Pancreas (tissue), 10 donors: ENCODE data around the gene PACSIN1. TPM values are rescaled to one million over a fixed set of nuclear protein-coding genes. Genes with fewer than 3 reads are reported as not detected.
"Not testable (repeated sequence)": the region's sequence is repeated elsewhere in the genome, so short reads cannot be mapped to it uniquely, and the experiment has no call there.

Source experiments
- ATAC-seq, 4 donors: fragments of 200-7000 bp; cut with Tn5 transposase; one replicate each; pipeline versions ENCODE4 v1.8.0 to v1.9.1; 2020; ENCODE audit warnings: mild to moderate bottlenecking in 4 of 4, moderate library complexity in 4 of 4
- DNase-seq, 6 donors: peaks; one replicate each; pipeline ENCODE4 v3.0.0-alpha.2; 2020
- FAIRE-seq: peaks from 2 replicates; lab custom pipeline; 2012; peaks lifted over from hg19 to GRCh38; lab: Jason Lieb, UNC
- H3K27ac ChIP-seq, 4 donors: fragments of 200-600 bp; sonication (generic); 1 replicate in 3 of 4; 2 replicates in 1 of 4; pipeline versions ENCODE4 v1.5.0 to v1.8.0; 2020
- H3K27me3 ChIP-seq, 4 donors: fragments of 200-600 bp; one replicate each; pipeline ENCODE4 v1.8.0; 2021
- H3K36me3 ChIP-seq, 3 donors: fragments of 200-600 bp; sonication (generic) in 1 of 3; one replicate each; pipeline versions ENCODE4 v1.5.0 to v1.8.0; 2020 to 2021
- H3K4me1 ChIP-seq, 3 donors: fragments of 200-600 bp; one replicate each; pipeline ENCODE4 v1.8.0; 2021
- H3K4me3 ChIP-seq, 4 donors: fragments of 200-600 bp; sonication (generic) in 2 of 4; one replicate each; pipeline versions ENCODE4 v1.5.0 to v1.8.0; 2020 to 2021
- H3K9me3 ChIP-seq, 4 donors: fragments of 200-600 bp; one replicate each; pipeline ENCODE4 v1.8.0; 2021
- WGBS, 2 donors: extraction: QIAGEN DNeasy Blood & Tissue Kit; methylation state at CpG; one replicate each; pipeline ENCODE4 v1.1.7; 2013; 5-methylcytosine and 5-hydroxymethylcytosine counted together
- intact Hi-C, 3 donors: fragments of 100-400 bp; cut with DNase I; formaldehyde crosslinking; loops; one replicate each; pipeline versions ENCODE4 v1.11.1 to v1.14.2; 2022
- polyA plus RNA-seq, 2 donors: library from polyadenylated mRNA; stranded (reverse); fragments of 200-250 nt; gene quantifications; one replicate each; pipeline ENCODE4 v1.2.3, GENCODE V29; 2013
- total RNA-seq, 6 donors: library from RNA; stranded (reverse); fragmentation: NEBNext Ultra II Directional in 4 of 6; extraction: Animal tissue kit (Norgen Biotek cat#: 25700) in 4 of 6; gene quantifications; one replicate each; pipeline versions ENCODE4 v1.2.1 to v1.2.4, GENCODE V29; 2021 to 2023
- TF ChIP-seq, protein P1 (sequence below), 4 donors: fragments of 200-600 bp; sonication (generic) in 3 of 4; IDR thresholded peaks; one replicate each; pipeline versions ENCODE4 v1.5.0 to v1.8.0; 2021; ENCODE audit warnings: antibody characterized with exemption in 4 of 4
- donor health status: healthy with polysubstance abuse.
- donor health status: DM: no; HTN: no; CAD: no; lungs with moderate emphysema.
- donor health status: DM: no; HTN: no; CAD: no.
- donor health status: control.
- donor health status: control.
- donor health status: Bipolar disorder and iron deficiency.
- donor health status: DM: yes; HTN: yes; CAD: no.
- donor health status: DM: no; HTN: no; CAD: no.
- donor health status: DM: no; HTN: no; CAD: no.
- donor health status: DM: yes; HTN: yes; CAD: no.

The PACSIN1 gene
- total and polyA plus RNA-seq, 8 donors: 0.25 to 2.0 (median 0.71) TPM

DNA sequence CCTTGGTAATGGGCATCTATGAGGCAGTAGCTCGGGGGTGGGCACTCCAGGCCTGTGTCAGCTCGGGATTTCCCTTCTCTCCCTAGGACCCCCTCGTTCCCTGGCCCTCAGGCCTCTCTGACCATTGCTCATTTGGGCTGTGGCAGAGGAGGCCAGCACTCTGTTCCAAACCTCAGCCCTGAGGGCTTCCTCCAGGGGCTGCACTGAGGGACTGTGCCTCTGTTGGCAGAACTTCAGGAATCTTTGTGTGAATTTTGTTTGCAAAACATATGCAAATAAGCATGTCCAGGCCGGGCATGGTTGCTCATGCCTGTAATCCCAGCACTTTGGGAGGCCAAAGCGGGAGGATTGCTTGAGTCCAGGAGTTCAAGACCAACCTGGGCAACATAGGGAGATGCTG is 11.0 kb downstream of the PACSIN1 start:
- no peaks in the 10 kb centered on the region for H3K36me3 ChIP-seq
- no peaks in the 10 kb centered on the region for H3K9me3 ChIP-seq
- no peak overlapping the region for H3K27ac ChIP-seq
- intact Hi-C loops: no loop called here
- TF ChIP-seq, protein P1, sequence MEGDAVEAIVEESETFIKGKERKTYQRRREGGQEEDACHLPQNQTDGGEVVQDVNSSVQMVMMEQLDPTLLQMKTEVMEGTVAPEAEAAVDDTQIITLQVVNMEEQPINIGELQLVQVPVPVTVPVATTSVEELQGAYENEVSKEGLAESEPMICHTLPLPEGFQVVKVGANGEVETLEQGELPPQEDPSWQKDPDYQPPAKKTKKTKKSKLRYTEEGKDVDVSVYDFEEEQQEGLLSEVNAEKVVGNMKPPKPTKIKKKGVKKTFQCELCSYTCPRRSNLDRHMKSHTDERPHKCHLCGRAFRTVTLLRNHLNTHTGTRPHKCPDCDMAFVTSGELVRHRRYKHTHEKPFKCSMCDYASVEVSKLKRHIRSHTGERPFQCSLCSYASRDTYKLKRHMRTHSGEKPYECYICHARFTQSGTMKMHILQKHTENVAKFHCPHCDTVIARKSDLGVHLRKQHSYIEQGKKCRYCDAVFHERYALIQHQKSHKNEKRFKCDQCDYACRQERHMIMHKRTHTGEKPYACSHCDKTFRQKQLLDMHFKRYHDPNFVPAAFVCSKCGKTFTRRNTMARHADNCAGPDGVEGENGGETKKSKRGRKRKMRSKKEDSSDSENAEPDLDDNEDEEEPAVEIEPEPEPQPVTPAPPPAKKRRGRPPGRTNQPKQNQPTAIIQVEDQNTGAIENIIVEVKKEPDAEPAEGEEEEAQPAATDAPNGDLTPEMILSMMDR (IDR thresholded peaks at IDR 0.05): no peak
- ATAC-seq: no peak
- no peak for DNase-seq
- 72 to 76% methylated on average over 5 of the region's 5 CpGs for WGBS, 2 donors
- no peak overlapping the region for H3K4me3 ChIP-seq
- no peaks in the 10 kb centered on the region for H3K27me3 ChIP-seq
- H3K4me1 ChIP-seq: no peaks in the 10 kb centered on the region
- no peak for FAIRE-seq

DNA sequence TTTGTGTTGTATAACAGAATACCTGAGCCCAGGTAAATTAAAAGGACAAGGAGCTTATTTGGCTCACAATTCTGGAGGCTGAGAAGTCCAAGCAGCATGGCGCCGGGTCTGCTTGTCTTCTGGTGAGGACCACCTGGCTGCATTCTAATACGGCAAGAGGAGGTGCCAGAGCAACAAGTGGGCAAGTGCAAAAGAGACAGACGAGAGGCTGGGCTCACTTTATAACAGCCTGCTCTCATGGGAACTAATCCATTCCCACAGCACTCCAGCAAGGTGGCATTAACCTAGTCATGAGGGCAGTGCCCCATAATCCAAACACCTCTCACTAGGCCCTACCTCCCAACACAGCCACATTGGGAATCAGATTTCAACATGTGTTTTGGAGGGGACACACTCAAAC is 12.9 kb downstream of the PACSIN1 start:
- Histone ChIP-seq H3K36me3 (no peaks in the 10 kb centered on the region), H3K27ac (no peak overlapping the region), H3K4me1 (no peaks in the 10 kb centered on the region), H3K27me3 (no peaks in the 10 kb centered on the region), H3K9me3 (no peaks in the 10 kb centered on the region), H3K4me3 (no peak overlapping the region)
- no peak for ATAC-seq
- WGBS, 2 donors: 92 to 93% methylated on average over 4 of the region's 4 CpGs
- FAIRE-seq: no peak
- no peak for DNase-seq
- TF ChIP-seq, protein P1 (IDR thresholded peaks at IDR 0.05): no peak
- intact Hi-C loops: no loop called here

DNA sequence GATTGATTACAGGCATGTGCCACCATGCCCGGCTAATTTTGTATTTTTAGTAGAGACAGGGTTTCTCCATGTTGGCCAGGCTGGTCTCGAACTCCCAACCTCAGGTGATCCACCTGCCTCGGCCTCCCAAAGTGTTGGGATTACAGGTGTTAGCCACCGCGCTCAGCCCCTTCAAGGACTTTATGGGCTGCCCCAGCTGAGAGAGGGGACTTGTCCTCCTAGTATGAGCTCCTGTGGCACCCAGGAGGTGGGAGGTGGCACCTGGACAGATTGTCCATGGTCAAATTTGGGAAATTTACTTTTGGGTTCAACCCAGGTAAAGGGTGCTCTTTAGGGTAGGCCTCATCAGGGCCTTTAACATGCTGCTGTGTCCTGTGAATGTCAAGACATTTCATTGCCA is 17.9 kb downstream of the PACSIN1 start:
- H3K4me1 ChIP-seq, DNase-seq, H3K4me3 ChIP-seq, intact Hi-C loops, FAIRE-seq, H3K27me3 ChIP-seq, H3K36me3 ChIP-seq, H3K9me3 ChIP-seq, ATAC-seq, H3K27ac ChIP-seq: not testable (repeated sequence)
- WGBS, 2 donors: 95 to 100% methylated on average over 5 of the region's 5 CpGs

DNA sequence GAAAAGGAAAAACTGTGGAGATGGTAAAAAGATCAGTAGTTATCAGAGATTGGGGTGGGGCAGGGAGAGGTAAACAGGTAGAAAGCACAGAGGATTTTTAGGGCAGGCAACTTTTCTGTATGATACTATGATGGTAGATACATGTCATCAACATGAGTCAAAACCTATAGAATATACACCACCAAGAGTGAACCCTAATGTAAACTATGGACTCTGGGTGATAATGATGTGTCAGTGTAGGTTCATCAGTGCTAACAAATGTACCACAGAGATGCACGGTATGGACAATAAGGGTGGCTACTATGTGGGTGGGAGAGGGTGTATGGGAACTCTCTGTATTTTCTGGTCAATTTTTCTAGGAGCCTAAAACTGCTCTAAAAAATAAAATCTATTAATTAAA is 18.5 kb downstream of the PACSIN1 start:
- Histone ChIP-seq H3K36me3 (no peaks in the 10 kb centered on the region), H3K4me1 (no peaks in the 10 kb centered on the region), H3K4me3 (no peak overlapping the region), H3K9me3 (no peaks in the 10 kb centered on the region), H3K27me3 (no peaks in the 10 kb centered on the region), H3K27ac (no peak overlapping the region)
- ATAC-seq (no peak), FAIRE-seq (no peak), DNase-seq (no peak)
- 65 to 78% methylated on average over 1 of the region's 1 CpG for WGBS, 2 donors
- intact Hi-C loops: no loop called here
- TF ChIP-seq, protein P1 (IDR thresholded peaks at IDR 0.05): no peak

DNA sequence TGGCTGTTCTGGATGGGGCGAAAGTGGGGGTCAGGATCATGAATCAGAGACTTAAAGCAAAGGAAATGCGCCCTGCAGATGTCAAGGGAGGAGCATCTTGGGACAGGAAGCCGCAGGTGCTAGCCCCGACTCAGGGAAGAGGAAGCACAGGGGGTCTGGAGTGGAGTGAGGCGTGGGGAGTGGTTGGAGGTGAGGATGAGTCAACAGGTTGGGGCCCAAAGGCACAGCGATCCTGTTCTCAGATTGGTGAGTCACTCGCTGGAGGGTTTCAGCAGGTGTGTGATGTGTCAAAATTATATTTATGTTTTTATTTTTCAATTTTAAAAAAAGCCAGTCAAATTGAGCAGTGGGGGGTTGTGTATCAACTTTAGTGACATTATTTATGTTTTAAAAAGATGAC is 19.0 kb downstream of the PACSIN1 start:
- no peaks in the 10 kb centered on the region for H3K4me1 ChIP-seq
- H3K36me3 ChIP-seq: no peaks in the 10 kb centered on the region
- intact Hi-C loops: no loop called here
- DNase-seq (peak in 1 of 6 donors; percentile 20), ATAC-seq (no peak), FAIRE-seq (no peak)
- WGBS, 2 donors: 81 to 83% methylated on average over 7 of the region's 7 CpGs
- H3K27ac ChIP-seq: no peak overlapping the region
- no peak overlapping the region for H3K4me3 ChIP-seq
- TF ChIP-seq, protein P1 (IDR thresholded peaks at IDR 0.05): no peak
- no peaks in the 10 kb centered on the region for H3K9me3 ChIP-seq
- H3K27me3 ChIP-seq: no peaks in the 10 kb centered on the region
